ENCODE measurements around the gene TASOR2.

TASOR2 gene

GRCh38 chr10:5678397-5679036, 6.1 kb upstream of the TASOR2 start:
- no peak for TF ChIP-seq CTCF (conservative IDR thresholded peaks at IDR 0.05; ENCODE audit: low read length)
- DNase-seq (ENCODE audit: low read depth) = no peak
- H3K4me3 ChIP-seq (ENCODE audit: low read length) = no peak overlapping the region

GRCh38 chr10:5679037-5679435, 5.6 kb upstream of the TASOR2 start:
- no peak for TF ChIP-seq CTCF (conservative IDR thresholded peaks at IDR 0.05; ENCODE audit: low read length)
- no peak overlapping the region for H3K4me3 ChIP-seq (ENCODE audit: low read length)
- DNase-seq (ENCODE audit: low read depth) = no peak

GRCh38 chr10:5679606-5680005, 5.0 kb upstream of the TASOR2 start:
- peak; percentile 68 for DNase-seq (ENCODE audit: low read depth)
- peak; percentile 50 for TF ChIP-seq CTCF (conservative IDR thresholded peaks at IDR 0.05; ENCODE audit: low read length)
- no peak overlapping the region for H3K4me3 ChIP-seq (ENCODE audit: low read length)

- no peak overlapping the region for H3K4me3 ChIP-seq (ENCODE audit: low read length)
- DNase-seq (ENCODE audit: low read depth) = no peak
- no peak for TF ChIP-seq CTCF (conservative IDR thresholded peaks at IDR 0.05; ENCODE audit: low read length)
Observed at GRCh38 chr10:5681930-5682329, 2.7 kb upstream of the TASOR2 start.

GRCh38 chr10:5683065-5683464, 1.6 kb upstream of the TASOR2 start:
- DNase-seq (ENCODE audit: low read depth) = no peak
- H3K4me3 ChIP-seq (ENCODE audit: low read length) = no peak overlapping the region
- TF ChIP-seq CTCF (conservative IDR thresholded peaks at IDR 0.05; ENCODE audit: low read length) = no peak

- DNase-seq (ENCODE audit: low read depth) = peak; percentile 69
- peak; percentile 67 for TF ChIP-seq CTCF (conservative IDR thresholded peaks at IDR 0.05; ENCODE audit: low read length)
- H3K4me3 ChIP-seq (ENCODE audit: low read length) = peak overlapping the region; percentile 91
Observed at GRCh38 chr10:5684971-5685763, 529 bp downstream of the TASOR2 start.

GRCh38 chr10:5685764-5686240, 1.2 kb downstream of the TASOR2 start:
- peak; percentile 27 for DNase-seq (ENCODE audit: low read depth)
- no peak for TF ChIP-seq CTCF (conservative IDR thresholded peaks at IDR 0.05; ENCODE audit: low read length)

More at GRCh38 chr10:5685764-5686240, 1.2 kb downstream of the TASOR2 start:
- peak overlapping the region; percentile 91 for H3K4me3 ChIP-seq (ENCODE audit: low read length)

All from AG10803 (cell line).